GM18909 (cell line): ENCODE results near the gene C4orf50.

Source experiments
- ATAC-seq: cut with Tn5 transposase; IDR thresholded peaks from one replicate; pipeline ENCODE4 v1.9.1; 2021; ENCODE audit warnings: mild to moderate bottlenecking; ENCODE audit not compliant: unreplicated experiment, poor library complexity

Gene C4orf50

DNA sequence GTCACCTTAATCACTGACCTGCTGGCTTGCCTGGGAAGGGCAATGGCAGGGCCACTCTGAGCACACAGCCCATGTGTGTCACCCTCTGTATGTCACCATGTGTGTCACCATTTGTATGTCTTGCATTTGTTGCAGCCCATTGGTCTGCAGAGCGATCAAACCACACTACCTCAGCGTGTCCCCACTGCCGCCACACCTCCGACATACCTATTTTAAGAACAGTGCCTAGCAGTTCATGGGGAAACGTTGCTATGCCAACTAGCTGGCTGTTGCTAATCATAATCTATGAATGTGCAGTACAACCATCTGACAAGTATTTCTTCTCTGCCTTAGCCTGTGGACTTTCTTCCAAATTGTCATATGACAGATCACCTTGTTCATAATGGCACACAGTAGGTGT is 117.4 kb downstream of the C4orf50 start:
- no peak for ATAC-seq

DNA sequence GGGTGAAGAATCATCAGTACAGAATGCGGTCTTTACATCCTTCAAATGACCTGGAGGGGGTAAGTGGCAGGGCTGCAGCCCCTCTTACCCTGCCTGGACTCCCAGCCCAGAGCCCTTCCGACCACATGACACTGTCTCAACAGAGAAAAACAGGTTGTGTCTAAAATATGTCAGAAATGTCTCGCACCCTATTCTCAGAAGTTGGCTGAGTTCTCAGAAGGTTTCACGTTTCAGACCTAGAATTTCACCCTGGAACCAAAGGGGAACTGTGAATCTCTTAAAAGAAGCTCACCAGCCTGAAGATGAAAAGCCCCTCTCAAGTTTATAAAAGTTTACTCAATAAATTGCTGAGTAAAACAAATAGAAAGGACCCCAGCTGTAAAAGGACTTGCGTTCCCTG is 118.3 kb downstream of the C4orf50 start:
- ATAC-seq = no peak

DNA sequence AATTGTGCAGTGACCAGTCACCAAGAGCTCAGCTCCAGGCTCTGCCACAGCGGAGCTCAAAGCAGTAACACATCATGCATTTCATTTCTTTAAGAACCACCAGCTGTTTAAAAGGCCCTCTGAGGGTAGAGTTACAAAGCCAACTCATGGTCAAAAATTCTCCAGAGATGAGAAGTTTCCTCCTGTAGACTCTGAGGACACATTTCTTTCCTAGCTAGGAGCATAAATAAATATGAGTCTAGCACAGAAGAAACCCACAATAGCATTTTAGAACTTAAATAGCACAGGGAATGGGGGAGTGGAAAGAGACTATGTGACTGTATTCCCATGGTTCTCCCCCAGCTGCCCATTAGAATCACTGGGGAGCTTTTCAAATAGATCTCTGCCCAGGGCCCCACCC is 118.8 kb downstream of the C4orf50 start:
- no peak for ATAC-seq

DNA sequence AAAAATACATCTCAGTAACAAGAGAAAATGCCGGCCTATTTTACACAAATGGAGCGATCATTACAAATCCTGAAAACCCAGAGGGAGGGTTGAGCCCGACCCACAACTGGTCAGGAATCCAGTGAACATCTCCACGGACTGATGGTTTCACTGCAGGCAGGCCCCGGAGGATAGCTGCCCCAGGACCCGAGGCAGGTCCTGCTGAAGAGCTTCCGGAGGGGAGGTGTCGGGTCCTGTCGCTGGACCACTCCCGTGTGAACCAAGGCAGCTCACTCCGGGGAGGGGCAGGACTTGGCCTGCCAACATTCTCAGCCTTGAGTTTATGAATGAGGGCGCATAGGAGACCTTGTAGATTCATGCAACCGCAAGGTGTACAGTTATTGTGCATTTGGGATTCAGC is 120.6 kb downstream of the C4orf50 start:
- no peak for ATAC-seq

DNA sequence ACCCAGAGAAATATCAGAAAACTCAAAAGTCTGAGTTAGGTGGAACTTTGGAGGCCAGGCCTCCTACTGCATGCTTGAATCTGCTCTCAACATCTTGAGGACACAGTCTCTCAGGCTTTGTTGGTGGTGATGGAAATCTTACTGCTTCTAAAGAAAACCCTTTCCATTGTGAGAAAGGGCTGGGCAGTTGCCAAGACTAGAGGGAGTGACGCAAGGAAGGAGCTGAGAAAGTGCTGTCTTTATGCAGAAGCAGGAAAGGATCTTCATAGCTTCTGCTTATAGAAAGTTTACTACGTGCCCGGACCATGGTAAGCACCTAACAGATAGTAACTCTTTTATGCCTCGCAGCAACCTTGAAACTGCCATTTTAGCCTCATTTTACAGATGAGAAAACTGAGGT is 122.9 kb downstream of the C4orf50 start:
- no peak for ATAC-seq

DNA sequence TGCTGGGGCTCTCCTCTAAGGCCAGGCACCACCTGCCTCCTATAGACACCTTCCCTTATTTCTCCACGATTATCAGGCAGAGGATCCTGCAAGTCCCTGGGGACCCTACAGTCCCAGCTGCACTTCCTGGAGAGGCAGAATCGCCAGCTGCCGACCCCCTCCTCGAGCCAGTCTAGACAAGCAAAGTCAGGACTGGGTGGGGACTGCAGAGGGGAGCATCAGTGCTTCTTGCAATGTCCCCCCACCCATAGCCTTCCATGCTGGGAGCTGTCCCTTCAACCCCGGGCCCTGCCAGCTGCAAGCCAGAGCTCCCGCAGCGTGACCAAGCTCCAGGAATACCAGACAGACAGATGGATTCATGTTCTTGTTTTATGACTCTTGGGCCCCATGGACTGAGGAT is 124.0 kb downstream of the C4orf50 start:
- ATAC-seq = no peak

DNA sequence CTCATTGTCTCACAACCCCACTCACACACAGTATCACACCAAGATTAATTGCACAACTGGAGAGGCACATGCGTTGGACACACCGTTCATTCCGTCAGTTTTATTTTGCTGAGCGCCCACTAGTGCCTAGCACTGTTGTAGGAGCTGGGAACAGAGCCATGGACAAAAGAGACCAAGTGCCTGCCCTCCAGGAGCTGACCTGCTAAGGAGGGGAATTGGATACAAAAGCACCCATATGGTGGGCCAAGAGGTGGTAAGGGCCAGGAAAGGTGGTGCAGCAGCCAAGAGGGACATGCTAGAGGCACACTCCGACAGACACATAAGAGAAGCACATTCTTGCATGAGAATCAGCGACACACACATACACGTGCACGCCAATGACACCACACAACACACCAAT is 124.6 kb downstream of the C4orf50 start:
- no peak for ATAC-seq

DNA sequence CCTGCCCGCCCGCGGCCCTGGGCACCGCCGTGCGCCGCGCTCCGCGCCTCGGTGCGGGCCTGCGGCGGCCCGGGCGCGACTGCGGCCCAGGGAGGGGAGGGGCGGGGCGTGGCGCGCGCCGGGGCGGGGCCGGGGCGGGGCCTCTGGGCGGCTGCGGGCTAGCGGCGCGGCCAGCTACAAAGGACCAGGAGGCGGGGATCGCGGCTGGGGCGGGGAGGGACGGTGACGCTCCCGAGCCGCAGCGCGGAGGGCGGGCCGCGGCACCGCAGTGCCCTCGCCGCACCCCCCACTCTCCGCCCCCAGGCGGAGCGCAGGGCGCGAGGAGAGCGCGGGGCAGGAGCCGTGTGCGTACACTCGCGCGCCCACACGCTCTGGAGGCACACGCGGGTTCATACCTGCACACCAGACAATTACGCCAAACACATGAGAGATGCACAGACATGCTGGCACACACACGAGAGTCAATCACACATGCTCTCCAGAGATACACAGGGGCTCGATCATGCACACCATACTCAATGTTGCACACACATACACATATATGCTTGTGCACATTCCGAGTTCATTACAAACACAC is 125.1 kb downstream of the C4orf50 start, which contains the start of gene CRMP1:
TSS of gene CRMP1 (minus strand) at position 83 of the 577 bp plus-strand sequence. CDS start 117 bp downstream, outside the sequence.
- ATAC-seq = no peak

DNA sequence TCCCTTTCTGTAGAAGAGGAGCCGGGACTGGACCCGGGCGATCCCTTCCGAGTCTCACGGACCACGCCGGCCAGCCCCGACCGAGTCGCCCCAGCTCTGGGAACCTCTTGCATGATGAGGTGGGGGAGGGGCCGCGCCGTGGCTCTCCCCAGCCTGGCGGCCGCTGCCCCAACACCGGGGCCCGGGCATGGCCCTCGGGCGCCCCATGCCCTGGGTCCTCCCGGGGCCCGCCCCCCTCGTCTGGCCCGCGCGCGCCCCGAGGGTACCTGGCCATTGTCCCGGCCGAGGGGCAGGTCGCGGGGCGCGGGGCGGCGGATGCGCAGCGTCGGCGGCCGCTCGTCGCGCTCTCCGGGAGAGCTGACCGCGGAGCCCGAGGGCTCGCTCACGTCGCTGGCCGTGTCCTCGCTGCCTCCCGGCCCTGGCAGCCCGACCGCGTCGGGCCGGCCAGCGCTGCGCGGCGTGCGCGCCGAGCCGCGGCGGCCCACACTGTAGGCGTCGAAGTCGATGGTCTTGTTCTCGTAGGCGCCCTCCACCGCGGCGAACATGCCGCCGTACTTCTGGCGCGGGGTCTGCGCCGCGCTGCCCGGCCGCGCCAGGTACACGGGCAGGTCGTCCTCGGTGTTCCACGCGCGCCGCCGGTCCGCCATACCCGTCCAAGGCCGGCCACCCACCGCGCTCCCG is 125.8 kb downstream of the C4orf50 start:
- ATAC-seq = no peak

DNA sequence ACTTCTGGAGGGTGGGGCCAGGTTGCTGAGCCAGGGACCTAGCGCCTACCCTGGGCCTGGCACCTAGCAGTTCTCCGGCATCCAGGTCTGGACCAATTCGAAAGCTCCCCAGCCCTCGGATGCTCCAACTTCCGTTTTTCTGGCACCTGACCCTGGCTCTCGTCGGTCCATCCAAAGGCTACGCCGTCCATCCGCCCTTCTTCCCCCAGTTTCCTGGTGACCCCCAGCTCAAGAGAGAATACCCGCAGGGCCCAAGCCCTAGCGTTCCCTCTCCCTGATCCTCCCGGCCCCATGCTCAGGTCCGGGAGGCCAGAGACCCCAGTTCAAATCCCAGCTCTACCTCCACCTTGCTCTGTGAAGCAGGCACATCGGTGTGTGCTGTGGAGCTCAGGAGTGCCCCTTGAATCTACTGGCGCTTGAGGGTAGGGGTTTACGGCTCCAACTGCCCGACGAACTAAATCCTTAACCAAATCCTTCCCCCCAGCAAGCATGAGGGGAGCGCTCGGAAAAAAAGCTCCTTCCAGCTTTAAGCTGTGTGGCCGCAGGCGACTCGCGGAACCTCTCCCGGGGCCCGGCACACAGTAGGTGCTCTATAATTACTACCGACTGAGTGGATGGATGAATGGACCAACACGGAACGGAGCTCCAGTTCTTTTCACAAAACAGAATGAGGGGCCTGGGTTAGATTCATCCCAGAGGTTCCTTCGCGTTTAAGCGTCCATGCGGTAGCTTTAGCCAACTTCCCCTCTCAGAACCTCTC is 126.5 kb downstream of the C4orf50 start:
- ATAC-seq = no peak

DNA sequence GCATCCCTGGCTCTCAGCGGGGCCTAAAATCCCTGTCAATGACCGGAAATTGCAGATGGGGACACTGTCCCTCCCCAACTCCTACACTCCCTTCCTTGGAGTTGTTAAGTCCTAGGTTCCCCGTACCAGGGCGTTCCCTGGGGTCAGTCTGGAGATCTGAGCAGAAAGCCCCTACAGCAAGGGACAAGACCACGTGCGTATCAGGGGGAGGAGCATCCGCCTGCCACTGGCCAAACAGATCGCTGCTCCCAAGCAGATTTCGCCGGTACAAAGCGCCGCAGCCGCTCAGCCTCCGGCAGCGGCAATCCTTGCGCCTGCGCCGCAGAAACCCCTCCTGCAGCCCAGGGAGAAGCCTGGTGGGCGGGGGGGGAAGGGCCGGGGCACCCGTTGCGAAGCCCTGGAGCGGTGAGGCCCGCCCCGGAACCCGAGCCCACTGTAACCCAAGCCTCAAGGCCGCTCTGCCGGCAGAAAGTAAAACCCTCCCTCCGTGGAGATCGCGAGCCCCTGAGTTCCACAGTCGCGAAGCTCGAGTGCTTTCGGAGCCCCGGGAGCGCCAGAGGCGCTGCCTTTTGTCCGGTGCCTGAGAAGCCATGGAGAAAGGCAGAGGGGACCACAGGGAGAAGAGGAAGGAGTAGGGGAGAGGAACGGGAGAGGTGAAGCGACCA is 128.0 kb downstream of the C4orf50 start:
- no peak for ATAC-seq

DNA sequence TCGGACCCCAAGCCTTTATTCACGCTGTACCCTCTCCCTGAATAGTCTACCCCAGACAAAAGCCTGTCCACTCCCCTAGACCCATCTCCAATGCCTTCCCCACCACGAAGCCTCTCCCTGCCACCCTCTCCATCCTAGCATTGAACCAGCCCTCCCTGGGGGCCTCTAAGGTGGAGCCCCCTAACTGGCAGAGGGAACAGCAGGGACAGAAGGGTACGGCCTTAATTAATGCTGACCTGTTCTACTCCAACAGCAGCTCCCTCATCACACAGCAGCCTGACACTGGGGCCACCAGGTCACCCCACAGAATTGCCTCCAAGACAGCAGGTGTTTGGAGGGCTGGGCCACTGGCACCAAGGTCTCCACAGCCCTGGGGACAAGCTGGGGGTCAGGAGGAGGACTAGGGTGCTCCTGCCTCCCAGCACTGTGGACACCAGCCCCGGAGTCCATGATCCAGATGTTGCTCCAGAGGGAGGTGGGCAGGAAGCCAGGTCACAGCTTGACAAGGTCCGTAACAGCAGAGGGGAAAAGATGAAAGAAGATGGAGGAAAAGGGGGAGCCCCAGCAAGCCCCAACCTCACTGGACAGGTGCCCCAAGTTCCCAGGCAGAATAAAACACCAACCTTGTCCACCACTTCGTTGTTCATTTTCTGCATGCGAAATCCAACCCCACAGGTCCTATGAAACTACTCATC is 129.1 kb downstream of the C4orf50 start:
- ATAC-seq = no peak

DNA sequence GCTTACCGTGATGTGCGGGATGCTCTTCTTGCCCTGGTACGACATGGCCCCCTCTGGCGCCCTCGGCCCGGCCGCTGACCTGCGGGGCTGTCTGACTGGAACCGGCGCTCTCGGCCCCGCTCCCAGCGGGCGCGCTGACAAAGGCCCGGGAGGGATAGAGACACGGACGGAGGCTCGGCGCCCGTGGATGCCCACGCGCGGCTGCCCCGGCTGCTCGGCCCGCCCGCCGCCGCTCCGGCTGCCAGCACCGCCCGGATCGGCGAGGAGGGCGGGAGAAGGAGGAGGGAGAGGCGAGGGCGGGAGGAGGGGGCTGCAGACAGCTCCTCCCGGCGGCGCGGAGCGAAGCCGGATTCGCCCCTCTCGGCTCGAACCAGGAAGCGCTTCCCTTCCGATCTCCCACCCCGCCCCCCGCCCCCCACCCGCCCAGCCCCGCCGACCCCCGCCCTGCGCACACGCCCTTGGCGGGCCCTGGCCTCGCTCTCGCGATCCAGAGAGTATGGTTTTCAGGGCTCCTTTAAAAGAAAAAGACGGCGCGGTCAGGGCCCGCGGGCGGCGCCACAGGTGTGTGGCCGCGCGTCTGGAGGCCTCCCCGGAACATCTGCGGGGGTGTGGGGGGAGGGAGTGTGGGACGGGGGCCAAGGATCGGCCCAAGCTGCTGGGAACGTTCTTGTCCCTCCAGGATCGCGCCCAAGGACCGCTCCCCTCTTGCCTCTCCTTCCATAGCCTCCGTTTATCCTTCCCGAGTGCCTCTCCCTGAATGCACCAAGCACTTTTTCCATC is 129.8 kb downstream of the C4orf50 start:
- ATAC-seq = no peak

DNA sequence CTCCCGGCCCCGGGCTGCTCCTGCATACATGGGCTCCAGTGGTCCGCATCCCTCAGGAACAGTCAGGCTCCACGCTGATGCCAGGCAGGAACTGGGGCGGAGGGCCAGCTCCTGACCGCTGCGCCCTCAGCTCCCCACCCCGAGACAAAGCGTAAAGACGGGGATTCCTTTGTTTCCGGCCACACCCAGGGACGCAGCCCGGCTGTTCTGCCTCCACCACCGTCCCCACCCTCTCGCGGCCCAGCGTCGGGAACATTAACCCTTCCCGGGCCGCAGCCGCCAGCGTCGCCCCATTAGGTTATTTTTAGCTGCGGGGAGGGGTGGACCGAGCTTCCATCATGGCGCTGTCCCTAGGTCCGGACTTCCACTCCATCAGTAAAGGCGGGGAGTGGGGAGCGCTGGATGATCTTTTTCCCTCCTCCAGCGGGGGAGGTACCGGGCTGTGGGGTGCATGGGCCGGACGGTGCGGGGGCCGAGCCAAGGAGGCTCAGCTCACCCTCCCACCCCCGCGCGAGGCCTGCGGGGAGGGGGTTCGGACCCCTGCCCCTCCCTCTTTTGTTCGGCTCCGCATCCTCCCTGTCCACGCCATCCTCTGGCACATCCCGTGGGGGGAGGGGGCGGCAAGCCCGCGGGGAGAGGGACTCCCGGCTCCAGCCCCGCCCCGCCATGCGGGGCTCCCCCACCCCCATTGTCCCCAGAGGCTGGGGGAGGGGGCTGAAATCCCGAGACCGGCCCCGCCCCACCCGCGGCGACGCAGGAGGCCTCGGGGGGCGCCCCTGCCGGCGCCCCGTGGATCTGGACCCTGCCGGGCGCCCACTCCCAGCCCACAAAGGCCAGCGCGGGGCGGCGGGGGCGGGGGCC is 130.6 kb downstream of the C4orf50 start:
- ATAC-seq = no peak

DNA sequence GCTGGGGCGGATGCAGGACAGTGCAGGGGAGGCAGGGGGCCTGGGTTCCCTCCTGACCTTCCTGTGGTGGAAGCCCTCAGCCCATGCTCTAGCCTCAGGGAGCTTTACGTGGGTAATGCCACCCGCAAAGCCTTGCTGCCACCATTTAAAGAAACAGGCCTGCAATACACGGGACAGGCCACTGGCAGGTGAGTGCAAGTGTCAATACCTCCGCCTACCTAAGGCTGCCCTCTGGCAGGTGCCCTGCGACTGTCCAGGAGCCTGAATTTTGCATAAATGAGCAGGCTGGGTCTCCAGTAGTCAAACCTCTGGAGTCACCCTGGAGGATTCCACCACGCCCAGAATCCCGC is 131.2 kb downstream of the C4orf50 start:
- ATAC-seq = no peak

DNA sequence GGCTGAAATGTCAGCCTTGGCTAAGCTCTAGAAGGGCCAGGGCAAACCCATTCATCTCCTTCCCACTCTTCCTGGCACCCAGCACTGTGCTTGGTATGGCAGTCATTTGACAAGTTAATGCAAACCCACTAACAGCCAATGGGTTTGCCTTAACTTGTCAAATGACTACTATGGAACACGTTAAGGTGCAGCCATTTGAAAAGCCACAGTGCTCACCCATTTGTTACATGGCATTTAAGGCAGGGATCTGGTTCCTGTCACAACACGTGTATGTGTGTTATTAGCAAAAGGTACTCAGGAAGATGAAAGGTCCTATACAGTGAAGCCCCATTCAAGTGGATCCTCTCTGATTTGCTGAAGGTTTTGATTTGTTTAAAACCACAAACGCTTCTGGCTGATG is 132.5 kb downstream of the C4orf50 start:
- ATAC-seq = no peak

DNA sequence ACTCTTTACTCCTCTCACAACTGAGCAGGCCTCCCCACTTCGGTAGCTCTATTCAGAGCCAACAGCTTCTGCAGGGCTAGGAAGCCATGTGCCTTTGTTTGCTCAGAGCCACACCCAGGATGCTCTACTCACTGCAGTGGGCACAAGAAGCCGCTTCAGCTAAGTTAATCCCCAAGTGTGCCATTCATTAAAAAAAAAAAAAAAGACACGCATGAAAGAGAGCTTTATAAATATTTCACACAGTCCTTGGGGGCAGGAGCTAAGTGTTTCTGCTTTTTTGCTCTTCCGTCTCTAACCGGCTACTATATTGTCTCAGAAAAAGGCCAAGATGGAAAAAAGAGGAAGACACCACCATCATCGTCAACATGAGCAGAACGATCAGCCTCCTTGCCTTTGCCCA is 133.4 kb downstream of the C4orf50 start:
- no peak for ATAC-seq

DNA sequence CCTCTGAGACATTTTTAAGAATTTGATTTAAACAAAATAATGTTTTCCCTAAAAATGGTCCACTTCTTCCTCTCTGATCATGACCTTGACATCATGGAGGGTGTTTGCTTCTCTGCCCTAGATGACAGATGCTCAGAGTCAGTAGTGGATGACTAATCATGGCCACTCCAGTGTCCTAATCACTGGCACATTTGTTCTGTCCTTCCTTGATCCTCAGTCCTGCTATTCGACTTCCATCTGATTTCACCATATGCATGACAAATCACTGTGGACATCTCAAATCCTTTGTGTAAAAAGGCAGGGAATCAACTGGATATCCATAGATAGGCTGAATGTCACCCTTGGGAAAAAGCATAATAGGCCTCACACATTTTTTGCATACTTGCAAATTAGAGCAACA is 134.3 kb downstream of the C4orf50 start:
- no peak for ATAC-seq

DNA sequence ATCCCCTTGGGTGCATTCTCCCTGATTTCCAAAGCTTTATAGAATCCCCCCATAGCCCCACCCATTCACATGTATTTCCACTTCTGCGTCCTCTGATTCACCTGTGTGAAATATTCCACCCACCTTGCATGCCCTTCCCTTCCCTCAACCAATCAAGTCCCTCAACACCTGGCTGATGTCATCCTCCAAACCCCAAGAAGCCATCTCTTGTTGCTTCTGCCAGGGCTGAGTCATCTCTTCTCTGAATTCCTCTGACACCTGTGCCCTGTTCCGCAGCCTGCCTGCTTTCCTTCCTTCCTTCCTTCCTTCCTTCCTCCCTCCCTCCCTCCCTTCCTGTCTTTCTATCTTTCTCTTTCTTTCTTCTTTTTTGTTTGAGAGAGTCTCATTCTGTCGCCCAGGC is 135.3 kb downstream of the C4orf50 start:
- no peak for ATAC-seq
